Trophoblast cell (in vitro differentiated cells and primary cell): Measurements from ENCODE around the gene CRELD2.

Experiments
- DNase-seq, 2 donors: peaks; one replicate each; pipeline ENCODE4 v3.0.0-alpha.2; 2016
- H2AFZ ChIP-seq: 2 replicates; pipeline ENCODE4 v1.6.1; 2013; ENCODE audit warnings: low read length, moderate library complexity, mild to moderate bottlenecking; ENCODE audit not compliant: insufficient read depth, poor library complexity
- H2AK5ac ChIP-seq: 2 replicates; pipeline ENCODE4 v1.6.1; 2013; ENCODE audit warnings: mild to moderate bottlenecking, low read length
- H2BK120ac ChIP-seq: 2 replicates; pipeline ENCODE4 v1.6.1; 2013; ENCODE audit warnings: low read length, mild to moderate bottlenecking, moderate library complexity; ENCODE audit not compliant: insufficient read depth, poor library complexity
- H2BK12ac ChIP-seq: 2 replicates; pipeline ENCODE4 v1.6.1; 2013; ENCODE audit warnings: mild to moderate bottlenecking, low read length, moderate library complexity
- H2BK5ac ChIP-seq: 2 replicates; pipeline ENCODE4 v1.6.1; 2013; ENCODE audit warnings: low read length, low read depth, moderate library complexity, mild to moderate bottlenecking; ENCODE audit not compliant: poor library complexity
- H3K14ac ChIP-seq: 2 replicates; pipeline ENCODE4 v1.6.1; 2013; ENCODE audit warnings: mild to moderate bottlenecking, low read length
- H3K18ac ChIP-seq: 2 replicates; pipeline ENCODE4 v1.6.1; 2013; ENCODE audit warnings: mild to moderate bottlenecking, low read length
- H3K23ac ChIP-seq: 2 replicates; pipeline ENCODE4 v1.6.1; 2013; ENCODE audit warnings: low read length
- H3K27ac ChIP-seq: 2 replicates; pipeline ENCODE4 v1.5.1; 2013; ENCODE audit warnings: low read depth, mild to moderate bottlenecking, inconsistent platforms, low read length, moderate library complexity
- H3K27me3 ChIP-seq: 2 replicates; pipeline ENCODE4 v1.6.1; 2013; ENCODE audit warnings: inconsistent platforms, mild to moderate bottlenecking, low read length, moderate library complexity; ENCODE audit not compliant: insufficient read depth
- H3K36me3 ChIP-seq, 2 experiments: 1 replicate in 1 of 2; 2 replicates in 1 of 2; pipeline ENCODE4 v1.6.1; 2013; ENCODE audit warnings: low read length in 2 of 2, mild to moderate bottlenecking in 2 of 2, moderate library complexity in 1 of 2; ENCODE audit not compliant: insufficient read depth in 2 of 2, control insufficient read depth in 1 of 2
- H3K4ac ChIP-seq: 2 replicates; pipeline ENCODE4 v1.6.1; 2013; ENCODE audit warnings: low read depth, mild to moderate bottlenecking, low read length, moderate library complexity
- H3K4me1 ChIP-seq, 2 experiments: 1 replicate in 1 of 2; 2 replicates in 1 of 2; pipeline ENCODE4 v1.6.1; 2013; ENCODE audit warnings: low read length in 2 of 2, mild to moderate bottlenecking in 2 of 2, moderate library complexity in 1 of 2; ENCODE audit not compliant: insufficient read depth in 2 of 2, control insufficient read depth in 1 of 2
- H3K4me2 ChIP-seq: 2 replicates; pipeline ENCODE4 v1.6.1; 2013; ENCODE audit warnings: inconsistent platforms, mild to moderate bottlenecking, low read length, moderate library complexity
- H3K4me3 ChIP-seq: 2 replicates; pipeline ENCODE4 v1.5.1; 2013; ENCODE audit warnings: mild to moderate bottlenecking, low read depth, low read length, inconsistent platforms
- H3K79me1 ChIP-seq: one replicate; pipeline ENCODE4 v1.6.1; 2013; ENCODE audit warnings: low read length
- H3K79me2 ChIP-seq: 2 replicates; pipeline ENCODE4 v1.6.1; 2013; ENCODE audit warnings: low read length, mild to moderate bottlenecking; ENCODE audit not compliant: control insufficient read depth, insufficient read depth, poor library complexity
- H3K9ac ChIP-seq: 2 replicates; pipeline ENCODE4 v1.6.1; 2013; ENCODE audit warnings: mild to moderate bottlenecking, low read length
- H3K9me3 ChIP-seq: 2 replicates; pipeline ENCODE4 v1.6.1; 2013; ENCODE audit warnings: low read depth, mild to moderate bottlenecking, control low read depth, inconsistent platforms, low read length; ENCODE audit not compliant: insufficient read depth
- H4K12ac ChIP-seq: 2 replicates; pipeline ENCODE4 v1.6.1; 2013; ENCODE audit warnings: low read depth, mild to moderate bottlenecking, low read length, moderate library complexity
- H4K8ac ChIP-seq: 2 replicates; pipeline ENCODE4 v1.6.1; 2013; ENCODE audit warnings: low read depth, mild to moderate bottlenecking, low read length, moderate library complexity
- H4K91ac ChIP-seq: one replicate; pipeline ENCODE4 v1.6.1; 2013; ENCODE audit warnings: low read depth, mild to moderate bottlenecking, low read length, moderate library complexity
- WGBS: extraction: QIAGEN DNeasy Blood & Tissue Kit; methylation state at CpG from one replicate; pipeline ENCODE4 v1.1.7; 2013; ENCODE audit warnings: missing lambda C conversion rate; ENCODE audit not compliant: insufficient read length, insufficient coverage; ENCODE audit errors: extremely low coverage; 5-methylcytosine and 5-hydroxymethylcytosine counted together

Gene CRELD2

DNA sequence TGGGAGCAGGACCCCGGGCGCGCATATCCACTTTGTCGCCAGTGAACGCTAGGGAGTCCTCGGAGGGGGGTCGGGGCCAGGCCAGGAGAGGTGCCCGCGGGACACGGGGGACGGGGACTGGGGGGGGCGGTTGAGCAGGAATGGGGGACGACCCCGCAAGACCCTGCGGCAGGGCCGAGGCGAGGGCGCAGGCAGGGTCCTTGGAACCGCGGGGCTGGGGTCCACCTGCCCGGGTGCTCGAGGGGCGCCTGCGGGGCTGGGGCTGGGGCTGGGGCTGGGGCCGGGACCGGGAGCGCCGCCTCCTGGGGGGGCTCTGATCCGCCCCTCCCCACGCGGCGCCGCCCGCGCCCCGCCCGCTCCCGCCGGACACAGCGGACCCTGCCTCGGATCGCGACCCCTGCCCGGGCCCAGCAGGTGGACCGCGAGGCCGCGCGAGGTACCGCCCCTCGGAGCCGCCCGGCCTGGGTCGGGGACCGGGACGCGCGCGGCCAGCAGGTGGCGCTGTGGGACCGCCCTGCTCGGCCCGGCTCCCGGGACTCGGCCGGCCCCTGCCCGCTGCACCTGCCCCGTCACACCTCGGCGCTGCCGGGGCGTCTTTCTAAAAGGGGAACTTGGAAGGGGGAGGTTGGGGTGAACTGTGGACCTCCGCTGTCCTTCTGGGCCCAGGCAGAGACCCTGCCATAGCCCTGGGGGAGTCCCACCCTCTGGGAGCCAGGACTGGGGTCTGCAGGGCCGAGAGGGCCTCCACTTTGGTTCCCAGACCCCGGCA, 11.0 kb downstream of the CRELD2 start:
- Histone ChIP-seq H3K9me3 (no peaks in the 10 kb centered on the region), H4K12ac (no peak overlapping the region), H2AFZ (no peak overlapping the region), H3K14ac (no peak overlapping the region), H3K9ac (no peak overlapping the region), H3K4me3 (no peak overlapping the region), H2AK5ac (no peak overlapping the region), H3K79me1 (no peaks in the 10 kb centered on the region), H3K36me3 (peaks cover 13 to 15% of the 10 kb centered on the region in 2 experiments), H3K4me2 (no peak overlapping the region), H2BK120ac (no peak overlapping the region), H3K4ac (no peak overlapping the region), H3K27me3 (no peaks in the 10 kb centered on the region), H2BK5ac (no peak overlapping the region), H3K4me1 (no peaks in the 10 kb centered on the region), H4K91ac (no peak overlapping the region), H3K27ac (no peak overlapping the region), H3K23ac (no peak overlapping the region), H2BK12ac (no peak overlapping the region), H3K18ac (no peak overlapping the region), H3K79me2 (no peaks in the 10 kb centered on the region), H4K8ac (no peak overlapping the region)
- peak; percentile 37 to 72 for DNase-seq
- WGBS, result no CpG with 5 or more reads among the region's 75 CpGs

- H3K4me3 ChIP-seq, result no peak overlapping the region
- peak overlapping the region; percentile 11 for H2AK5ac ChIP-seq
- no peak overlapping the region for H3K14ac ChIP-seq
- H4K91ac ChIP-seq, result no peak overlapping the region
- no peak overlapping the region for H4K8ac ChIP-seq
- H3K36me3 ChIP-seq, result peaks cover 11 to 13% of the 10 kb centered on the region in 2 experiments
- no peak overlapping the region for H3K18ac ChIP-seq
- DNase-seq, result no peak
- no peak overlapping the region for H2BK12ac ChIP-seq
- WGBS, result no CpG with 5 or more reads among the region's 21 CpGs
- H2BK5ac ChIP-seq, result no peak overlapping the region
- no peak overlapping the region for H3K4ac ChIP-seq
- H3K79me2 ChIP-seq, result no peaks in the 10 kb centered on the region
- H3K23ac ChIP-seq, result no peak overlapping the region
- no peak overlapping the region for H3K27ac ChIP-seq
- no peak overlapping the region for H3K4me2 ChIP-seq
- H4K12ac ChIP-seq, result no peak overlapping the region
- no peak overlapping the region for H2BK120ac ChIP-seq
- H3K9ac ChIP-seq, result no peak overlapping the region
- H3K79me1 ChIP-seq, result no peaks in the 10 kb centered on the region
- no peak overlapping the region for H2AFZ ChIP-seq
- no peaks in the 10 kb centered on the region for H3K27me3 ChIP-seq
- H3K4me1 ChIP-seq, result no peaks in the 10 kb centered on the region
- no peaks in the 10 kb centered on the region for H3K9me3 ChIP-seq
Observed at GRCh38 chr22:49929994-49930575, 11.7 kb downstream of the CRELD2 start.

DNA sequence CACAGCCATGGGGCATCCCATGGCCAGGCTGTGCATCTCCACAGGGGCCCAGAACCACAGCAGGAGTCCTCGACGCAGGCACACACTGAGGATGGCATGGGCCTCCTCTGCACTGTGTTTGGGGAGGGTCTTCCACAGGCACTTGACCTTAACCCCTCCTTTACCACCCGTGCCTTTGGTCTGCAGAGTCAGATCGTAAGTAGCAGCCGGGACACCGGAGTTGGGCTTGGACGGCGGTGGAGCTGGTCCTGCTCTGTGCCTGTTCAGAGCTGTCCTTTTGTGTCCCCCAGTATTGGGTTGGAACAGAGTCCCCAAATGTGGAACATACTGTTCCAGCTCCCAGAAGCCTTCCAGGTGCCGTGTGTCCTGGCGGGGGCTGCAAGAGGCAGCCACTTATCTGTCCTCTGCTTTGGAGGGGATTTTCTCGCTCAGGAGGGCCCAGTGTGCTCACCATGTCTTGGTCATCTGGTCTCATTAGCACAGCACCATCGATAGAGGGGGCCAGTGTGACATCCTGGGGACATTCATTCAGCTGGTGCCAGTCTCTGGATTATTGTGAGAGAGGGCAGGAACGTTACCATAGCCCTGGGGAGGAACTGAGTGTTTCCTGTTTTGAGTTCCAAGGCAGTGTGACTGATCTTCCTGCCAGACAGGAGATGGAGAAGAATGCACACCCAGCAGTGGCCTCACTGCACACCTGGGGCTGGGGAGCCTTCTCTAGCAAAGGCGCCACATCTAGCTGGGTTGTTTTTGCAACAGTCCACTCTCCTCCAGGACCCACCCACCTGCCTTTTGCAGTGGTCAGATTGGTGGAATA, 12.4 kb downstream of the CRELD2 start:
- Histone ChIP-seq H4K8ac (no peak overlapping the region), H3K14ac (no peak overlapping the region), H4K91ac (no peak overlapping the region), H3K79me2 (no peaks in the 10 kb centered on the region), H3K18ac (no peak overlapping the region), H3K4me3 (no peak overlapping the region), H3K9ac (no peak overlapping the region), H3K27me3 (no peaks in the 10 kb centered on the region), H2BK120ac (no peak overlapping the region), H3K23ac (no peak overlapping the region), H3K27ac (no peak overlapping the region), H3K4me1 (no peaks in the 10 kb centered on the region), H2BK5ac (no peak overlapping the region), H2AFZ (no peak overlapping the region), H4K12ac (no peak overlapping the region), H3K4me2 (no peak overlapping the region), H2AK5ac (no peak overlapping the region), H3K9me3 (no peaks in the 10 kb centered on the region), H2BK12ac (no peak overlapping the region), H3K4ac (no peak overlapping the region), H3K79me1 (no peaks in the 10 kb centered on the region), H3K36me3 (peaks cover 6 to 8% of the 10 kb centered on the region in 2 experiments)
- peak; percentile 66 to 70 for DNase-seq
- no CpG with 5 or more reads among the region's 14 CpGs for WGBS

GRCh38 chr22:49933236-49934159, 15.1 kb downstream of the CRELD2 start:
- Histone ChIP-seq H3K9me3 (no peaks in the 10 kb centered on the region), H2BK12ac (no peak overlapping the region), H3K14ac (no peak overlapping the region), H2AFZ (no peak overlapping the region), H4K8ac (no peak overlapping the region), H4K91ac (no peak overlapping the region), H2BK120ac (no peak overlapping the region), H2BK5ac (no peak overlapping the region), H2AK5ac (no peak overlapping the region), H3K79me1 (peaks cover 6% of the 10 kb centered on the region), H3K23ac (no peak overlapping the region), H3K4me1 (peaks cover 7 to 13% of the 10 kb centered on the region in 2 experiments), H3K27ac (no peak overlapping the region), H3K27me3 (no peaks in the 10 kb centered on the region), H3K9ac (no peak overlapping the region), H3K4ac (no peak overlapping the region), H3K4me2 (no peak overlapping the region), H3K79me2 (no peaks in the 10 kb centered on the region), H3K36me3 (no peaks in the 10 kb centered on the region), H3K4me3 (no peak overlapping the region), H3K18ac (no peak overlapping the region), H4K12ac (no peak overlapping the region)
- no peak for DNase-seq
- no CpG with 5 or more reads among the region's 27 CpGs for WGBS
